Measurements from ENCODE around the gene FGD6.

GRCh38 chr12:95141310-95141709 lies 76.0 kb downstream of the FGD6 start:
- TF ChIP-seq POLR2AphosphoS5 (IDR thresholded peaks at IDR 0.05; ENCODE audit: low read depth, low read length) (no peak), CTCF (IDR thresholded peaks at IDR 0.05) (no peak), REST (IDR thresholded peaks at IDR 0.05; ENCODE audit: insufficient read depth in 1 of 2, low read depth in 2 of 2, low read length in 1 of 2) (no peak), TCF7L2 (IDR thresholded peaks at IDR 0.05; ENCODE audit: low read depth, low read length) (no peak)

Data from Panc1 (cell line).